ENCODE data around the gene KLRC2. TPM values are rescaled to one million over a fixed set of nuclear protein-coding genes. Genes with fewer than 3 reads are reported as not detected.

Gene KLRC2
- total RNA-seq, 1 experiment from 2014 or later = 0.23 TPM

Other genes with a start within 250 kb of the KLRC2 start
- gene GABARAPL1, start 223.1 kb downstream of the KLRC2 start, total RNA-seq (2014; rRNA removed; shearing (Covaris generic)) = 73.5 and 75.5 TPM in 2 replicates
- gene KLRD1, start 128.1 kb downstream of the KLRC2 start, total RNA-seq (2014; rRNA removed; shearing (Covaris generic)) = 0.77 and 6.7 TPM in 2 replicates
- gene KLRK1, start 46.0 kb downstream of the KLRC2 start, total RNA-seq (2014; rRNA removed; shearing (Covaris generic)) = not detected in 2 replicates
- gene KLRC4, start 26.3 kb downstream of the KLRC2 start, total RNA-seq (2014; rRNA removed; shearing (Covaris generic)) = not detected in 2 replicates
- gene KLRC3, start 15.4 kb downstream of the KLRC2 start, total RNA-seq (2014; rRNA removed; shearing (Covaris generic)) = 0.37 TPM in 1 of 2 replicates, not detected in the other
- not detected in 2 replicates for gene KLRC1, start 17.4 kb upstream of the KLRC2 start, total RNA-seq (2014; rRNA removed; shearing (Covaris generic))
- 0.66 and 0.83 TPM in 2 replicates for gene EIF2S3B, start 69.9 kb upstream of the KLRC2 start, total RNA-seq (2014; rRNA removed; shearing (Covaris generic))
- gene MAGOHB, start 177.6 kb upstream of the KLRC2 start, total RNA-seq (2014; rRNA removed; shearing (Covaris generic)) = 63.2 and 116 TPM in 2 replicates
- gene STYK1, start 238.0 kb upstream of the KLRC2 start, total RNA-seq (2014; rRNA removed; shearing (Covaris generic)) = 3.3 and 3.8 TPM in 2 replicates

Data from H4 (cell line).